ENCODE measurements around the gene ITGA7. TPM values are rescaled to one million over a fixed set of nuclear protein-coding genes. Genes with fewer than 3 reads are reported as not detected.

Gene ITGA7
- total RNA-seq, 1 experiment from 2014 or later = 2.7 TPM

DNA sequence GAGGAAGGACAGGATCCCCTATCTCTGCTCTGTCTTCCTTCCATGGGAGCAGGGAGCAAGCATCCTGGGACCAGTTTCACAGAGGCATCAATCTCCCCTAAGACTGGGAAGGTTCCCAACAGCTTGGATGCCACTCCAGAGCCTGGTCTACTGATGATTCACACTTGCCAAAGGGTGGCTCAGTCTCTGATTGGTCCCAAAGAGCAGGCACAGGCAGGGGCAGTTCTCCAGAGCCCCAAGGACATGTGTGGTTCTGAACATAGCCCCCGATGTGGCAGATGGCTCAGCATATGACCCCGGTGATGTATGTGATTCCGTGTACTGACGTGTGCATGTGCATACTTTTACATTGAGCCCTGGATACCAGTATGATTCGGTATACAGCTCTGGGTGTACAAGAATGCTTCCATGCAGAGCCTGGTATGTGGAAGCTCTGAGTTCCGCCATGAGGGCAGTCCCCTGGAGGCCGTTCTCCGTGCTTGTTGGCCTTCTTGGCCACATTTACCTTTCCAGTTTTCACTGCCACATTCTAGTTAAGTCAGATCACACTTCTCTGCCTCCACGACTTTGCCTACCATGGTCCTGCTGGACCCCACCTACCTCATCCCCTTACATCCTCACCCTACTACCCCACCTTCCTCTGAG lies 21.2 kb downstream of the ITGA7 start:
- TF ChIP-seq EZH2 (IDR thresholded peaks at IDR 0.05; ENCODE audit: low read depth) (no peak), CTCF (conservative IDR thresholded peaks at IDR 0.05) (no peak)
- intact Hi-C loops (cut with micrococcal nuclease; ENCODE audit: unreplicated experiment) = no loop called here

GRCh38 chr12:55685671-55686070 lies 22.0 kb downstream of the ITGA7 start:
- H3K9me3 ChIP-seq (ENCODE audit: insufficient read depth, low read depth) = no peaks in the 10 kb centered on the region
- no peaks in the 10 kb centered on the region for H3K36me3 ChIP-seq (ENCODE audit: low read depth)
- H3K27ac ChIP-seq = no peak overlapping the region
- peaks cover 64% of the 10 kb centered on the region for H3K27me3 ChIP-seq (ENCODE audit: insufficient read depth, low read depth)
- no peak overlapping the region for H3K4me2 ChIP-seq
- BruUV-seq (replicated peaks) = no TSS peak
- no peaks in the 10 kb centered on the region for H4K20me1 ChIP-seq (ENCODE audit: insufficient read depth)
- H2AFZ ChIP-seq = no peak overlapping the region
- no peaks in the 10 kb centered on the region for H3K4me1 ChIP-seq (replicated peaks; ENCODE audit: insufficient read depth)
- DNase-seq = no peak
- H3K4me3 ChIP-seq = no peak overlapping the region
- H3K79me2 ChIP-seq (ENCODE audit: low read depth) = no peaks in the 10 kb centered on the region
- no peaks in the 10 kb centered on the region for H3K9me2 ChIP-seq (ENCODE audit: insufficient read depth)
- intact Hi-C loops (cut with micrococcal nuclease; ENCODE audit: unreplicated experiment) = no loop called here
- TF ChIP-seq CTCF (conservative IDR thresholded peaks at IDR 0.05) (no peak), EZH2 (IDR thresholded peaks at IDR 0.05; ENCODE audit: low read depth) (no peak)
- H3F3A ChIP-seq (ENCODE audit: insufficient read depth, low read depth) = no peaks in the 10 kb centered on the region
- POLR2A ChIA-PET (ENCODE audit: unreplicated experiment) = interaction anchor here (0.6 kb wide), 1 partner anchor 8 kb away, joined by 5 read pairs; no protein-coding TSS in a partner anchor
- CTCF ChIA-PET = no interaction called here

More for the DNA sequence above, 21.2 kb downstream of the ITGA7 start:
- ChIA-PET CTCF (interaction anchor here (0.7 kb wide), 1 partner anchor 34 kb away, joined by 6 read pairs; no protein-coding TSS in a partner anchor), POLR2A (ENCODE audit: unreplicated experiment) (no interaction called here)
- no peaks in the 10 kb centered on the region for H3K36me3 ChIP-seq (ENCODE audit: low read depth)
- no peaks in the 10 kb centered on the region for H3K79me2 ChIP-seq (ENCODE audit: low read depth)
- H4K20me1 ChIP-seq (ENCODE audit: insufficient read depth) = no peaks in the 10 kb centered on the region
- H3K4me1 ChIP-seq (replicated peaks; ENCODE audit: insufficient read depth) = no peaks in the 10 kb centered on the region
- no peak overlapping the region for H2AFZ ChIP-seq
- DNase-seq = no peak
- H3K27ac ChIP-seq = no peak overlapping the region
- no peak overlapping the region for H3K4me3 ChIP-seq
- H3K27me3 ChIP-seq (ENCODE audit: insufficient read depth, low read depth) = peaks cover 63% of the 10 kb centered on the region
- H3F3A ChIP-seq (ENCODE audit: insufficient read depth, low read depth) = no peaks in the 10 kb centered on the region
- H3K9me2 ChIP-seq (ENCODE audit: insufficient read depth) = no peaks in the 10 kb centered on the region
- no peaks in the 10 kb centered on the region for H3K9me3 ChIP-seq (ENCODE audit: insufficient read depth, low read depth)
- no TSS peak for BruUV-seq (replicated peaks)
- H3K4me2 ChIP-seq = no peak overlapping the region

GRCh38 chr12:55684761-55685370 lies 22.8 kb downstream of the ITGA7 start:
- Histone ChIP-seq H3K27me3 (ENCODE audit: insufficient read depth, low read depth) (peaks cover 64% of the 10 kb centered on the region), H3K79me2 (ENCODE audit: low read depth) (no peaks in the 10 kb centered on the region), H2AFZ (no peak overlapping the region), H3K27ac (no peak overlapping the region), H3K4me1 (replicated peaks; ENCODE audit: insufficient read depth) (no peaks in the 10 kb centered on the region), H3K36me3 (ENCODE audit: low read depth) (no peaks in the 10 kb centered on the region), H3K9me3 (ENCODE audit: insufficient read depth, low read depth) (no peaks in the 10 kb centered on the region), H3F3A (ENCODE audit: insufficient read depth, low read depth) (no peaks in the 10 kb centered on the region), H4K20me1 (ENCODE audit: insufficient read depth) (no peaks in the 10 kb centered on the region), H3K4me2 (no peak overlapping the region), H3K4me3 (no peak overlapping the region), H3K9me2 (ENCODE audit: insufficient read depth) (no peaks in the 10 kb centered on the region)
- TF ChIP-seq EZH2 (IDR thresholded peaks at IDR 0.05; ENCODE audit: low read depth) (no peak), CTCF (conservative IDR thresholded peaks at IDR 0.05) (no peak)
- ChIA-PET CTCF (no interaction called here), POLR2A (ENCODE audit: unreplicated experiment) (interaction anchor here (0.6 kb wide), 1 partner anchor 8 kb away, joined by 5 read pairs; no protein-coding TSS in a partner anchor)
- intact Hi-C loops (cut with micrococcal nuclease; ENCODE audit: unreplicated experiment) = no loop called here
- no TSS peak for BruUV-seq (replicated peaks)
- DNase-seq = no peak

Measured in PC-9 (cell line).